A673 (cell line): ENCODE results near the gene BEST4. TPM values are rescaled to one million over a fixed set of nuclear protein-coding genes. Genes with fewer than 3 reads are reported as not detected.
"Not testable (repeated sequence)": the region's sequence is repeated elsewhere in the genome, so short reads cannot be mapped to it uniquely, and the experiment has no call there.

Experiments used
- BruUV-seq: library from RNA; stranded (reverse); fragments of 400-500 nt; replicated peaks from 2 replicates; lab custom pipeline; 2021; lab: Mats Ljungman, UMichigan
- CTCF ChIA-PET: fragments of 300-600 bp; sonication (Branson Sonifier 250); formaldehyde crosslinking; loops from one replicate; lab custom pipeline; 2022; ENCODE audit warnings: antibody characterized with exemption; lab: Charles Lee
- POLR2A ChIA-PET: fragments of 300-600 bp; sonication (Branson Sonifier 250); formaldehyde crosslinking; loops from one replicate; lab custom pipeline; 2022; ENCODE audit warnings: antibody characterized with exemption; ENCODE audit not compliant: low non-redundant PET; lab: Charles Lee
- DNase-seq: peaks from one replicate; pipeline ENCODE4 v3.0.0-alpha.2; 2015; ENCODE audit warnings: low spot score
- H3K27ac ChIP-seq: fragments of 200-600 bp; sonication (generic); 2 replicates; pipeline ENCODE4 v1.5.1; 2016; ENCODE audit warnings: mixed run types, low read depth, mild to moderate bottlenecking, mixed read lengths, antibody characterized with exemption, low read length; ENCODE audit not compliant: poor library complexity, severe bottlenecking
- H3K27me3 ChIP-seq: fragments of 200-600 bp; sonication (generic); replicated peaks from 2 replicates; pipeline ENCODE4 v1.6.1; 2017; ENCODE audit warnings: mixed run types, low read depth, mild to moderate bottlenecking, mixed read lengths, antibody characterized with exemption, low read length; ENCODE audit not compliant: insufficient read depth, poor library complexity
- H3K36me3 ChIP-seq: fragments of 200-600 bp; sonication (generic); 2 replicates; pipeline ENCODE4 v1.6.1; 2016; ENCODE audit warnings: mixed run types, mild to moderate bottlenecking, mixed read lengths, antibody characterized with exemption, low read length; ENCODE audit not compliant: insufficient read depth, poor library complexity, severe bottlenecking
- H3K4me1 ChIP-seq: fragments of 200-600 bp; sonication (generic); 2 replicates; pipeline ENCODE4 v1.6.1; 2017; ENCODE audit warnings: mixed run types, mild to moderate bottlenecking, mixed read lengths, antibody characterized with exemption, low read length; ENCODE audit not compliant: insufficient read depth, poor library complexity, severe bottlenecking
- H3K4me3 ChIP-seq: fragments of 200-600 bp; sonication (generic); 2 replicates; pipeline ENCODE4 v1.5.1; 2016; ENCODE audit warnings: low read depth, mixed run types, mild to moderate bottlenecking, mixed read lengths, low read length; ENCODE audit not compliant: poor library complexity, severe bottlenecking
- H3K9me3 ChIP-seq: fragments of 200-600 bp; sonication (generic); 2 replicates; pipeline ENCODE4 v1.6.1; 2016; ENCODE audit warnings: mixed run types, low read depth, mild to moderate bottlenecking, mixed read lengths, antibody characterized with exemption, low read length; ENCODE audit not compliant: poor library complexity, severe bottlenecking
- EZH2 ChIP-seq: fragments of 200-600 bp; sonication (generic); IDR thresholded peaks from 2 replicates; pipeline ENCODE4 v1.6.1; 2017; ENCODE audit warnings: borderline replicate concordance, low read depth, mild to moderate bottlenecking, mixed read lengths, antibody characterized with exemption, low read length; ENCODE audit not compliant: poor library complexity, severe bottlenecking
- intact Hi-C: fragments of 100-400 bp; cut with micrococcal nuclease; formaldehyde crosslinking; loops from one replicate; pipeline ENCODE4 v1.10.0; 2022; ENCODE audit not compliant: unreplicated experiment
- total RNA-seq: library from RNA; stranded (reverse); gene quantifications from 2 replicates; pipeline ENCODE4 v1.2.3, GENCODE V29; 2021
- TF ChIP-seq, protein P1 (sequence below): fragments of 300-800, 200-600 bp; sonication (generic); conservative IDR thresholded peaks from 2 replicates; pipeline ENCODE4 v1.5.1; 2017; ENCODE audit warnings: low read depth, mild to moderate bottlenecking, antibody characterized with exemption, low read length, moderate library complexity, mixed read lengths

The BEST4 gene
- total RNA-seq, 1 experiment from 2014 or later = not detected

- peak overlapping the region; percentile 71 for H3K4me3 ChIP-seq
- intact Hi-C loops = loop anchor here (10.0 kb wide), 1 partner anchor 503 kb away; no protein-coding TSS in a partner anchor
- DNase-seq = no peak
- ChIA-PET CTCF (no interaction called here), POLR2A (no interaction called here)
- H3K9me3 ChIP-seq = no peaks in the 10 kb centered on the region
- H3K27me3 ChIP-seq = no peaks in the 10 kb centered on the region
- H3K27ac ChIP-seq = no peak overlapping the region
- H3K4me1 ChIP-seq = peaks cover 6% of the 10 kb centered on the region
- peaks cover 7% of the 10 kb centered on the region for H3K36me3 ChIP-seq
- BruUV-seq = no TSS peak
- TF ChIP-seq, protein P1, sequence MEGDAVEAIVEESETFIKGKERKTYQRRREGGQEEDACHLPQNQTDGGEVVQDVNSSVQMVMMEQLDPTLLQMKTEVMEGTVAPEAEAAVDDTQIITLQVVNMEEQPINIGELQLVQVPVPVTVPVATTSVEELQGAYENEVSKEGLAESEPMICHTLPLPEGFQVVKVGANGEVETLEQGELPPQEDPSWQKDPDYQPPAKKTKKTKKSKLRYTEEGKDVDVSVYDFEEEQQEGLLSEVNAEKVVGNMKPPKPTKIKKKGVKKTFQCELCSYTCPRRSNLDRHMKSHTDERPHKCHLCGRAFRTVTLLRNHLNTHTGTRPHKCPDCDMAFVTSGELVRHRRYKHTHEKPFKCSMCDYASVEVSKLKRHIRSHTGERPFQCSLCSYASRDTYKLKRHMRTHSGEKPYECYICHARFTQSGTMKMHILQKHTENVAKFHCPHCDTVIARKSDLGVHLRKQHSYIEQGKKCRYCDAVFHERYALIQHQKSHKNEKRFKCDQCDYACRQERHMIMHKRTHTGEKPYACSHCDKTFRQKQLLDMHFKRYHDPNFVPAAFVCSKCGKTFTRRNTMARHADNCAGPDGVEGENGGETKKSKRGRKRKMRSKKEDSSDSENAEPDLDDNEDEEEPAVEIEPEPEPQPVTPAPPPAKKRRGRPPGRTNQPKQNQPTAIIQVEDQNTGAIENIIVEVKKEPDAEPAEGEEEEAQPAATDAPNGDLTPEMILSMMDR = no peak
- TF ChIP-seq EZH2 = no peak
Observed at GRCh38 chr1:44801491-44802305, 13.7 kb upstream of the BEST4 start.

GRCh38 chr1:44799770-44800584 is 12.0 kb upstream of the BEST4 start, which contains the start of gene PLK3:
Gene PLK3, plus strand, starts transcription at chr1:44800377. Its CDS starts 87 bp downstream, at chr1:44800464.
- peaks cover 4% of the 10 kb centered on the region for H3K4me1 ChIP-seq
- intact Hi-C loops = loop anchor here (10.0 kb wide), 1 partner anchor 505 kb away; no protein-coding TSS in a partner anchor
- H3K27ac ChIP-seq = peak within 1 kb of the TSS; percentile 91
- peak; percentile 98 for DNase-seq
- ChIA-PET CTCF (interaction anchor here (0.6 to 1.0 kb wide), 6 partner anchors 13 to 503 kb away, joined by 3 to 4 read pairs (median 3); no protein-coding TSS in a partner anchor), POLR2A (interaction anchor here (0.6 to 1.5 kb wide), 4 partner anchors 9 to 695 kb away, joined by 3 to 9 read pairs (median 5); partner anchors contain the start of gene BTBD19)
- no peaks in the 10 kb centered on the region for H3K9me3 ChIP-seq
- no TSS peak for BruUV-seq
- TF ChIP-seq EZH2 = no peak
- TF ChIP-seq, protein P1 = peak; percentile 93
- peak within 1 kb of the TSS; percentile 71 for H3K4me3 ChIP-seq
- H3K27me3 ChIP-seq = no peaks in the 10 kb centered on the region
- H3K36me3 ChIP-seq = peaks cover under 1% of the 10 kb centered on the region

DNA sequence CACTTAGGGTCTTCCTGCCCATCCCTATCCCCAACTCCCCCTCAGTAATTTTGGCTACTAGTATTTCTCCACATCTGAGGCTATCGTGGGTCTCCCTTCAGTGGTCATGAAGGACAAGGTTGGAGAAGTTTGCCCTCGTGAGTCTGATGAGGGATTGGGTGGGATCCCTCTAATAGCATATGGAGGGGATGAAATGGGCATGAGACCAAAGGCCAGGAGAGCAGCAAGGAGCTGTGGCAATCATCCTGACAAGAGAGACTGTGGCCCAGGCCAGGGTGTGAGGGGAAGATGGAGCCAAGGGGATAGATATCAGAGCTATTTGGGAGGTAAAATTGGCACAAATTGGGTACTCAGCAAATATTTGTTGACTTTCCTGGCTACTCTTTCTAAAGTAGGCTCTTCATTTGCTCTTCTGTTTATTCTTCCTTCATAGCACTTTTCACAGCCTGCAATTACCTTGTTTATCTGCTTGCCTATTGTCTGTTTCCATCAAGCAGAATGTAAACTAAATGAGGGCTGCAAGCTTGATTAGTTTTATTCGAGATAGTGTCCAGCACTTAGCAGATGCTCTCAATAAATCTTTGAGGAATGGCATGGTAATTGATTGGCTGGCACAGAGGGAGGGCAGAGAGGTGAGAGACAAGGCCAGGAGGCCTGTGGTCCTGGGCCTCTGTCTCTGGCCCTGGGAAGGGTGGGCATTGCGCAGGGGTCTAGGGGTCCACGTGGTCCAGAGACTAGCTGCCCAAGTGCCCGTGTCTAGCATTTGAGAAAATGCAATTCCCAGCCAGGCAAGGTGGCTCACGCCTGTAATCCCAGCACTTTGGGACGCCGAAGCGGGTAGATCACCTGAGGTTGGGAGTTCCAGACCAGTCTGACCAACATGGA is 10.8 kb upstream of the BEST4 start:
- no peak overlapping the region for H3K4me3 ChIP-seq
- no peaks in the 10 kb centered on the region for H3K36me3 ChIP-seq
- peaks cover 4% of the 10 kb centered on the region for H3K4me1 ChIP-seq
- ChIA-PET POLR2A (no interaction called here), CTCF (interaction anchor here (0.5 kb wide), 1 partner anchor 186 kb away, joined by 8 read pairs; no protein-coding TSS in a partner anchor)
- H3K27me3 ChIP-seq = no peaks in the 10 kb centered on the region
- no peak overlapping the region for H3K27ac ChIP-seq
- no peaks in the 10 kb centered on the region for H3K9me3 ChIP-seq
- no TSS peak for BruUV-seq
- no peak for TF ChIP-seq EZH2
- TF ChIP-seq, protein P1 = no peak
- DNase-seq = no peak
- intact Hi-C loops = no loop called here

DNA sequence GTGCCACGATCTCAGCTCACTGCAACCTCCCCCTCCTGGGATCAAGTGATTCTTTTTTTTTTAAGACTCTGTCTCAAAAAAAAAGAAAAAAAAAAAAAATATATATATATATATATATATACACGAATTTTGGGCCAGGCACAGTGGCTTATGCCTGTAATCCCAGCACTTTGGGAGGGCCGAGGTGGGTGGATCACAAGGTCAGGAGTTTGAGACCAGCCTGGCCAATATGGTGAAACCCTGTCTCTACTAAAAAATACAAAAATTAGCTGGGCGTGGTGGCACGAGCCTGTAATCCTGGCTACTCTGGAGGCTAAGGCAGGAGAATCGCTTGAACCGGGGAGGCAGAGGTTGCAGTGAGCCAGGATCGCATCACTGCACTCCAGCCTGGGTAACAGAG is 9.9 kb upstream of the BEST4 start:
- POLR2A ChIA-PET, H3K4me1 ChIP-seq, H3K27me3 ChIP-seq, H3K27ac ChIP-seq, H3K36me3 ChIP-seq, H3K9me3 ChIP-seq, intact Hi-C loops, DNase-seq, H3K4me3 ChIP-seq, BruUV-seq: not testable (repeated sequence)
- CTCF ChIA-PET = interaction anchor here (0.6 kb wide), 1 partner anchor 37 kb away, joined by 4 read pairs; no protein-coding TSS in a partner anchor
